Measurements from ENCODE around the gene TMX4. TPM values are rescaled to one million over a fixed set of nuclear protein-coding genes. Genes with fewer than 3 reads are reported as not detected.
"Not testable (repeated sequence)": the region's sequence is repeated elsewhere in the genome, so short reads cannot be mapped to it uniquely, and the experiment has no call there.

TMX4 gene
- total RNA-seq, 1 experiment from 2014 or later: 12.0 TPM

- H3K4me2 ChIP-seq (ENCODE audit: low read length); CTCF ChIA-PET; H4K20me1 ChIP-seq (ENCODE audit: insufficient read depth); DNase-seq (ENCODE audit: low read depth, low spot score); H3K4me1 ChIP-seq (ENCODE audit: control insufficient read depth in 1 of 2, insufficient read depth in 2 of 2, low read length in 2 of 2); BruUV-seq (replicated peaks); H3K4me3 ChIP-seq (replicated peaks in 1 of 2; ENCODE audit: low read depth in 1 of 2, low read length in 2 of 2); RAD21 ChIA-PET (ENCODE audit: low non-redundant PET in 1 of 2, low total read pairs in 2 of 2, uncharacterized antibody in 2 of 2, unreplicated experiment in 2 of 2); H3K27ac ChIP-seq (ENCODE audit: low read depth, low read length); H3K9me3 ChIP-seq (ENCODE audit: control insufficient read depth in 1 of 2, insufficient read depth in 1 of 2, low read depth in 1 of 2, low read length in 2 of 2); ATAC-seq; H2AFZ ChIP-seq (ENCODE audit: low read depth, low read length, poor library complexity, severe bottlenecking); H3K36me3 ChIP-seq (ENCODE audit: control insufficient read depth in 1 of 2, insufficient read depth in 2 of 2, low read length in 2 of 2); H3K9ac ChIP-seq (ENCODE audit: low read length); H3K27me3 ChIP-seq (ENCODE audit: insufficient read depth, low read length); H3K9me2 ChIP-seq (ENCODE audit: insufficient read depth); H3K79me2 ChIP-seq (ENCODE audit: insufficient read depth, low read length); intact Hi-C loops (cut with micrococcal nuclease); POLR2A ChIA-PET: not testable (repeated sequence)
Observed at GRCh38 chr20:7956561-7956960, 63.0 kb downstream of the TMX4 start.

DNA sequence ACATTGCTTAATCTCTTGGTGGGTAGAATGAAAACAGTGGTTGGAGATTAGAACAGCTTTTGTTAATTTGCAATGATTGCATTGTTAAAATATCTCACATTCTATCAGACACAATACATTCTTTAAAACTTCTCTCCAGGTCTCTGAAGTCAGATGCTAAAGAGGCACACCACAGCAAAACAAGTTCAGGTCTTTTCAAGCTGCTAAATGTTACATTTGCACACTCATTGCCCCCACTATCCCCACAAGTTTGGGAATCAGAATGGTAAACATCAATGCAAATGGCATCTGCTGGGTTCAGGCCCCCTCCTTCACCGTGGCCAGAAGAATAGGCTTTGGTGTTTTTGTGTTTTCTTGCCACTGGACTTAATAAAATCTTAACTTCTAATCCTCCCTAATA is 69.2 kb downstream of the TMX4 start:
- Histone ChIP-seq H3K4me1 (ENCODE audit: control insufficient read depth in 1 of 2, insufficient read depth in 2 of 2, low read length in 2 of 2) (no peaks in the 10 kb centered on the region), H3K9me3 (ENCODE audit: control insufficient read depth in 1 of 2, insufficient read depth in 1 of 2, low read depth in 1 of 2, low read length in 2 of 2) (no peaks in the 10 kb centered on the region), H2AFZ (ENCODE audit: low read depth, low read length, poor library complexity, severe bottlenecking) (no peak overlapping the region), H3K9me2 (ENCODE audit: insufficient read depth) (no peaks in the 10 kb centered on the region), H3K36me3 (ENCODE audit: control insufficient read depth in 1 of 2, insufficient read depth in 2 of 2, low read length in 2 of 2) (no peaks in the 10 kb centered on the region), H3K4me3 (replicated peaks in 1 of 2; ENCODE audit: low read depth in 1 of 2, low read length in 2 of 2) (no peak overlapping the region), H3K27me3 (ENCODE audit: insufficient read depth, low read length) (no peaks in the 10 kb centered on the region), H4K20me1 (ENCODE audit: insufficient read depth) (no peaks in the 10 kb centered on the region), H3K4me2 (ENCODE audit: low read length) (no peak overlapping the region), H3K9ac (ENCODE audit: low read length) (no peak overlapping the region), H3K27ac (ENCODE audit: low read depth, low read length) (no peak overlapping the region), H3K79me2 (ENCODE audit: insufficient read depth, low read length) (no peaks in the 10 kb centered on the region)
- CTCF ChIA-PET: no interaction called here
- no TSS peak for BruUV-seq (replicated peaks)
- intact Hi-C loops (cut with micrococcal nuclease): no loop called here
- ATAC-seq (no peak), DNase-seq (ENCODE audit: low read depth, low spot score) (no peak)
- POLR2A ChIA-PET: no interaction called here
- RAD21 ChIA-PET (ENCODE audit: low non-redundant PET in 1 of 2, low total read pairs in 2 of 2, uncharacterized antibody in 2 of 2, unreplicated experiment in 2 of 2): no interaction called here
- no peak for TF ChIP-seq EZH2phosphoT487 (IDR thresholded peaks at IDR 0.05; ENCODE audit: borderline replicate concordance)
- no peak for TF ChIP-seq SP1 (IDR thresholded peaks at IDR 0.05; ENCODE audit: low read depth)
- no peak for TF ChIP-seq RAD21 (IDR thresholded peaks at IDR 0.05; ENCODE audit: low read depth)
- no peak for TF ChIP-seq ZFX (IDR thresholded peaks at IDR 0.05)
- no peak for TF ChIP-seq EGR1 (IDR thresholded peaks at IDR 0.05; ENCODE audit: low read depth)
- no peak for TF ChIP-seq TCF7L2 (IDR thresholded peaks at IDR 0.05; ENCODE audit: borderline replicate concordance, extremely low read depth, insufficient read depth, insufficient read length)
- TF ChIP-seq ELF1 (IDR thresholded peaks at IDR 0.05; ENCODE audit: borderline replicate concordance, low read depth): no peak
- TF ChIP-seq SIN3A (IDR thresholded peaks at IDR 0.05; ENCODE audit: low read depth): no peak
- TF ChIP-seq ZNF274 (IDR thresholded peaks at IDR 0.05; ENCODE audit: low read depth, low read length): no peak
- TF ChIP-seq CEBPB (IDR thresholded peaks at IDR 0.05; ENCODE audit: low read depth): no peak
- no peak for TF ChIP-seq POLR2AphosphoS5 (IDR thresholded peaks at IDR 0.05; ENCODE audit: low read depth, low read length)

Data from HCT116 (cell line).